Measurements from ENCODE around the gene GSTA2.
"Not testable (repeated sequence)": the region's sequence is repeated elsewhere in the genome, so short reads cannot be mapped to it uniquely, and the experiment has no call there.

The GSTA2 gene

GRCh38 chr6:52724406-52725121, 38.7 kb downstream of the GSTA2 start:
- FAIRE-seq, result peak; percentile 93

- FAIRE-seq, result no peak
These were observed 39.3 kb downstream of the GSTA2 start for GRCh38 chr6:52724042-52724405.

GRCh38 chr6:52720321-52720720, 43.0 kb downstream of the GSTA2 start:
- no peak for FAIRE-seq

- FAIRE-seq, result peak; percentile 76
These were observed 44.7 kb downstream of the GSTA2 start for GRCh38 chr6:52718550-52718949.

- FAIRE-seq, result not testable (repeated sequence)
These were observed 48.5 kb downstream of the GSTA2 start for GRCh38 chr6:52714761-52715160.

GRCh38 chr6:52712136-52712535, 51.1 kb downstream of the GSTA2 start:
- FAIRE-seq, result no peak

- no peak for FAIRE-seq
These were observed 55.2 kb downstream of the GSTA2 start for GRCh38 chr6:52707963-52708680.

GRCh38 chr6:52706001-52706400, 57.3 kb downstream of the GSTA2 start:
- FAIRE-seq, result no peak

- not testable (repeated sequence) for FAIRE-seq
These were observed 58.3 kb downstream of the GSTA2 start for GRCh38 chr6:52704781-52705502.

GRCh38 chr6:52704060-52704459, 59.2 kb downstream of the GSTA2 start:
- no peak for FAIRE-seq

All from islet of Langerhans (tissue), 1 donor.